HUDEP-2 (cell line): ENCODE data around the gene CCL1.
A peak's percentile ranks its signal among the peaks of the same experiment; 100 is the strongest.

Source experiments
- DNase-seq, 76 experiments: peaks; one replicate each; lab custom pipeline; 2025; ENCODE audit not compliant: unreplicated experiment in 76 of 76; lab: John Stamatoyannopoulos, UW

CCL1 gene

DNA sequence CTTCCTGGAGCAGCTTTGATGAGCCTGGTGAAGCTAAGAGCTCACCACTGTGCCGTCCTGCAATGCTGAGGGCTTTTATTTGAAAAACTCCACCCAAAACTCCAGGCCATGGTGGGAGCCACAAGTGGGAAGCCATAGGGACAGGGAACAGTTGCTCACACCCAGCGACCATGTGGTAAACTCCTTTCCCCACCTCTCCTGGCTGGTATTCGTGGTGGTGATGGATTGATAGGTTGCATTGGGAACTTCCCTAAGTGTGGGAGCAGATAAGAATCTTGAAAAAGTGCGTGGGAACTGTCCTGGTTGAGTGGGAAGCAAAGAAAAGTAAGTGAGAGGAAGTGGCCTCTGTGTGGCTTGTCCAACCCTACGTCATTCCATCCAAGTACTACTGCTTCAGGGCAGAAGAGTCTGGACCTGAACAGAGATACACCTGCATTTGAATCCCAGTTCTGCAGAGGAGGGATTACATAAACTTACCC lies at the start of gene CCL1:
Gene CCL1, minus strand, starts transcription at position 51 of the 479 bp plus-strand sequence. CDS start 72 bp downstream, outside the sequence.
- DNase-seq = no peak

DNA sequence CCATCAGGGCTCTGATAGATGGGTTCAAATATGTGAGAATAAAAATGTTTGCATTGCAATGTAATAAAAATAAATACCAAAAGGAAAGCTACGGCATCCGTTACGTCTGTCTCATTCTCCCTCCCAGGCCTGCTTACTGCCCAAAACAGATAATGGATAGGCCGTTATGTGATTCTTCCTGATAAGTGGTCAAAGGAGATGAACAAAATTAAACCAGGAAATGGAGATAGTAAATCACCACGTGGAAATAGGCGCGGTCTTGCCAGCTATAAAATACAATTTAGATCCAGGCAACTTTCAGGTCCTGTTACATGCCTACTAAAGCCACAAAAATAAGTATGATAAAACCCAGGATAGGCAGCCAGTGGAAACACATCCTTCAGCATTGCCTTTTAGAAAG lies 49.5 kb upstream of the CCL1 start:
- DNase-seq = peak in 45 of 76 experiments; percentile 6 to 79 (median 33)

DNA sequence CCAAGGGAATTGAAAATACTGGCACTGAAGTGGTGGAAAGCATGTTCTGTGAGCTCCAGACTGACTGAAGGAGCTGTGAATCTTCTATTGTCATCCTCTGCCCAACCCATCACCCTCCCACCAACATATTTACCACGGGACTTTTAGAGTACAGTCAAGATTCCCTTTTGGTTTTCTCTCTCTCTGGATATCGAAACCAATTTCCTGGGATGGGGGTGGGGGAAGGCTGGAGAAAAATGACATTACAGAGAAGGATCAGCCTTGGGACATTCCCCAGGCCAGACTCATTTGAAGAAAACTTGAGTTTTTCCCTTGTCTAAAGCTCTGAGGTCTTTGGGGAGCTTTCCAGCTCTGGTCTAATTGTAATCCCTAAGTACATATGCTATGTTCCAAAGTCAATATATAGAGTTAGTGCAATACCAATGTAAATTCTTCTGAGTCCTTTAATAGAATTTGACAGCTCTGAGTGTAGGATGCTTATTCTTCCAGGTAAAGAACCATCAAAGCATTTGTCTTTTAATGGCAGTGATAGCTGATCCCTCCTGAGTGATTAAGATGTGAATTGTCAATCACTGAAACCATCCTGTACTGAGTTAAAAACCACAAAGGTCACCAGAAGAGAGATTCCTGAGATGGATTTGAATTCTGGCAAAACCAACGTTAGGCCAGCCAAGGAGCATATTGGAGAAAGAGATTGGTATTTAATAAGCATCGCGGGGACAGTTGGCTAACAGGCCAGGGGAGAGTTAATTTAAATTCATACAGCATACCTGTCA lies 48.8 kb upstream of the CCL1 start:
- peak in 4 of 76 experiments; percentile 18 to 61 (median 39) for DNase-seq

GRCh38 chr17:34409352-34409751 lies 46.3 kb upstream of the CCL1 start:
- DNase-seq = no peak

- no peak for DNase-seq
These were observed 45.4 kb upstream of the CCL1 start for GRCh38 chr17:34408439-34408838.

DNA sequence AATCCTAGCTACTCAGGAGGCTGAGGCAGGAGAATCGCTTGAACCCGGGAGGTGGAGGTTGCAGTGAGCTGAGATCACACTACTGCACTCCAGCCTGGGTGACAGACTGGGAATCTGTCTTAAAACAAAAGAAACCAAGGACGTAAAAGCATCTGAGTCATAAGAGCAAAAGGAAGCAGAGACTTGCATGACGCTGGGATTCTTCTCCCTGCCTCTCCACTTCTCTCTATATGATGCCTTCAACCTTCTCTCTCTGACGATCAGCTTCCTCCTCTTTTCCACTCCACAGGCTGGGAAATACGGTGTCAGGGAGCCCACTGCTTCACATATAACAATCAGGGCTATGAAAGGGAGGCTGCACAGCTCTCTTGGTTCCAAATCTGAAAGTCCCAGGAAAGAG lies 43.2 kb upstream of the CCL1 start:
- DNase-seq = no peak

- DNase-seq = no peak
These were observed 40.0 kb upstream of the CCL1 start for GRCh38 chr17:34403006-34403405.

GRCh38 chr17:34401165-34401564 lies 38.1 kb upstream of the CCL1 start:
- DNase-seq = no peak

DNA sequence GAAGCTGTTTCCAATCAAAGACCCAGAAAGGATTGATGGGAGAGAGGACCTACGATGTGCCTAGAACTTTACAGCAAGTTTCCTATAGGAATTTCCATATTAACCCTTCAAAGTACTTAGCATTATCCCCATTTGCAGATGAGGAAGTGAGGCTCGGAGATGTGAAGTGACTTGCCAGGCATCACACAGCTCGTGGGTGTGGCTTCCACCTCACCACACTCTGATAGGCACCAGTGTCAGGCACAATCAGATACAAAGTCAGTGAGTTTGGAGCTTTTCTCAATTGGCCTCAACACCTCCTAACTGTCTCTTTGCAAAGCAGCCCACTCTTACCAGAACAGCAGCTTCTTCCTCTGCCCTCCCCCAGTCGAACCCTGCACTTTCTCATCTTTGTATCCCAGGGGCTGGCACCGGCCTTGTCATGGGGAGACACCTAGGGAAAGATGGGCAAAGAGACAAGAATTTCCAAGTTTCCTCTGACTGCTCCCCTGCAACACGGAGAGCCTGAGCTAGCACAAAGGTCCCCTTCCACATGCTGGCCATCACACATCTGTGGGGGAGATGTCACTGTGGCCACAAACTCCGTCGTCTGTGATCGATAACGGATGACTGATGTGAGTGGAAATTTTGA lies 37.4 kb upstream of the CCL1 start:
- peak in 29 of 76 experiments; percentile 4 to 55 (median 21) for DNase-seq

DNA sequence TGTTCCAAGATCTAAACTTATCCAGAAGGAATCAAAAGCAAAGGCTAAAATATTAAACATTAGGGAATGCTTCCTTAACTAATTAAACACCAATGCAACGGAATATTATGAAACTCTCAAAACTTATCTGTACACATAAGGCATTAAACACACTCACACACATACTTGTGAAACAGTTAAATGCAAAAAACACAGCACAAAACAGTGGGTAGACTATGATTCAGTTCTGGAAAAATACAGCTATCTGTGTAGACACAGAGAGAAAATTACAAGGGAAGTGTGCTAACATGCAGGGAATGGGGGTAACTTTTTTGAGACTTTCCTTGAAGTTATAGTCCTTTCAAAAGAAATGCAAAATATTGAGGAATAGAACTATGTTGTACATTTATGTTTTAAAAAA lies 36.7 kb upstream of the CCL1 start:
- DNase-seq = no peak

DNA sequence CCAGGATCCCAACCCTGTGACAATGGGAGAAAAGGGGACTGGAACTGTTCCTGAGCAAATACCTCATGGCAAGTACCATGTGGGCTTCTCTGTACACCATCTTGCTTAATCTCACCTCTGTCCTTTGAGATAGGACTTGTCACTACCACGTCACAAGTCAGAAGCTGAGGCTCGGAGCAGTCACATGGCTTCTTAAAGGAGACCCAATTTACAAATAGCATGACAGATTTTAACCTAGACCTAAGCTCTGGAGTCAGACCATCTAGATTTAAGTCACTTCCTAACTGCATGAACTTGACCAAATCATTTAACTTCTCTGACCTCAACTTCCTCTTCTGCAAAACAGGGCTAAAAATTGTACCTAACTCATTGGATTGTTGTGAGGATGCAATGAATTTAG lies 36.0 kb upstream of the CCL1 start:
- no peak for DNase-seq

- no peak for DNase-seq
These were observed 34.2 kb upstream of the CCL1 start for GRCh38 chr17:34397265-34397664.

- DNase-seq = peak in 3 of 76 experiments; percentile 9 to 17 (median 12)
These were observed 30.4 kb upstream of the CCL1 start for GRCh38 chr17:34393401-34393800.

DNA sequence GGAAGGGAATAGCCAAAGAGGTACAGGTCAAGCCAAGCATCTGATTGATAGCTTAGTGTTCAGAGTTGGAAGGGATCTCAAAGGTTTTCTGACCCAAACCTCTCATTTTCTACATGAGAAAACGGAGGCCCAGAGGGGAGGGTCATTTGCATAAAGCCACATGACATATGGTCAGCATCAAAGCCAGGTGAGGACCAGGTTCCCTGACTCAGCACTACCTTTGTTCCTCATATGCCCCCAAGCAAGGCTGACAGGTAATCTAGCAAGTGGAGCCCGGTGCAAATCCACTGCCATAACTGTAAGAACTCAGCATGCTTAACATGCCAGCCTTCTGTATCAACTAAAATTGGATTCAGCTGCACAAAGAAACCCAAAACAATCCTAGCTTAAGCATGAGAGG lies 28.2 kb upstream of the CCL1 start:
- DNase-seq = no peak

- DNase-seq = no peak
These were observed 27.6 kb upstream of the CCL1 start for GRCh38 chr17:34390649-34391048.

GRCh38 chr17:34389126-34389750 lies 26.2 kb upstream of the CCL1 start:
- no peak for DNase-seq

- no peak for DNase-seq
These were observed 24.5 kb upstream of the CCL1 start for GRCh38 chr17:34387566-34387965.

- peak in 8 of 76 experiments; percentile 8 to 24 (median 15) for DNase-seq
These were observed 23.9 kb upstream of the CCL1 start for GRCh38 chr17:34386697-34387550.

DNA sequence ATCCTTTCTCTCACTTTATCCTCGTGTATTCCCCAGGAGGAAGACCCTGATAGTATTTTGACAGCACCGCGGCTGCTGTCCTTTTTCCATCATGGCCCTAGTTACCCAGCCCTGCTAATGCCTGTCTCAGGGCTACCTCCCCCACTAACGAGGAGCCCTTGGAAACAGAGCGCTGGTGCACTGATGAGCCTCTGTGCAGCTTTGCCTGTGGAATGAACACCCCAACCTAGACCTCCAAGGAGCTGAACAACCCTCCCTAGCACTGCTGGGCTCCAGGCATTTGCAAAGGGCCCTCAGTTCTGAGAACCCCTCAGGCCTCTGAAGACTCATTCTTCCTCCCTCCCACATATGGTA lies 23.3 kb upstream of the CCL1 start:
- no peak for DNase-seq

DNA sequence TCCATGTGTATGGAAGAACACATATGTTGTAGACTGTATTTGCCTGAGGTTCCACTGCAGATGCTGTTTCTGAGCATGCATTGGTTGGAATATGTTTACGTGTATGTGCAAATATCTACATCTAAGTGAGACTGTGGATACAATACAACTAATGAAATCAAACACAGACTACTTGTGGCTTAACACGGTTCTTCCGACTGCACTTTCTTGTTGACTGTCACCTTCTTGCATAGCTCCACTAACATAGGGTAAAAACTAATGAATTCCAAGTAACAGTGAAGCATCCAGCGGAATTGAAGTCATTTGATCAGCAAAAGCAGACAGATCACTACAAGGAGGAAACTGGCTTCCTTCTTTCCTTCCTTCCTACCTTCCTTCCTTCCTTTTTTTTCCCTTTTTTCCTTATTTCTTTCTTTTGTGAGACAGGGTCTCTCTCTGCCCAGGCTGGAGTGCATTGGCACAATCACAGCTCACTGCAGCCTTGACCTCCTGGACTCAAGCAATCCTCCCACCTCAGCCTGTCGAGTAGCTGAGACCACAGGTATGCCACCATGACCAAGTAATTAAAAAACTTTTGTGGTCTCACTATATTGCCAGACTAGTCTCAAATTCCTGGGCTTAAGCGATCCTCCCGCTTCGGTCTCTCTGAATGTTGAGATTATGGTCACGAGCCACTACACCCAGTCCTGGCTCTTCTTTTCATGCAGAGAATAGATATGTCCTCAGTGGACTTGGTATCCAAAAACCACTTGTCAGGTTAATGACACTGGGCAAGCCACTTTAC lies 22.0 kb upstream of the CCL1 start:
- DNase-seq = no peak
